GM12874 (cell line): ENCODE measurements around the gene TMEM183A.

Experiments
- CTCF ChIP-seq: IDR thresholded peaks from 2 replicates; pipeline ENCODE4 v1.5.1; 2011; ENCODE audit warnings: low read depth, mild to moderate bottlenecking, control low read depth, low read length, moderate library complexity; ENCODE audit not compliant: insufficient read depth

Gene TMEM183A

GRCh38 chr1:203048086-203048485 is 40.9 kb downstream of the TMEM183A start:
- no peak for TF ChIP-seq CTCF

- TF ChIP-seq CTCF = no peak
Observed at GRCh38 chr1:203048555-203049051, 41.4 kb downstream of the TMEM183A start.

GRCh38 chr1:203049077-203049476 is 41.9 kb downstream of the TMEM183A start:
- TF ChIP-seq CTCF = no peak

GRCh38 chr1:203049576-203050180 is 42.5 kb downstream of the TMEM183A start:
- TF ChIP-seq CTCF = no peak

- TF ChIP-seq CTCF = no peak
Observed at GRCh38 chr1:203050826-203051225, 43.7 kb downstream of the TMEM183A start.

- TF ChIP-seq CTCF = no peak
Observed at GRCh38 chr1:203051841-203052324, 44.7 kb downstream of the TMEM183A start.

GRCh38 chr1:203052601-203053000 is 45.4 kb downstream of the TMEM183A start:
- TF ChIP-seq CTCF = no peak
